Kidney epithelial cell (primary cell): ENCODE results near the gene AKT1. TPM values are rescaled to one million over a fixed set of nuclear protein-coding genes. Genes with fewer than 3 reads are reported as not detected.

Source experiments
- DNase-seq: peaks from one replicate; pipeline ENCODE4 v3.0.0-alpha.2; 2010; ENCODE audit warnings: low read depth
- H3K27me3 ChIP-seq: 2 replicates; pipeline ENCODE4 v1.6.0; 2011; ENCODE audit warnings: low read length; ENCODE audit not compliant: control insufficient read depth, insufficient read depth
- H3K36me3 ChIP-seq: 2 replicates; pipeline ENCODE4 v1.5.1; 2011; ENCODE audit warnings: low read length; ENCODE audit not compliant: control insufficient read depth, insufficient read depth
- H3K4me3 ChIP-seq: 2 replicates; pipeline ENCODE4 v1.5.1; 2011; ENCODE audit warnings: low read depth, mild to moderate bottlenecking, control low read depth, low read length
- CTCF ChIP-seq: IDR thresholded peaks from 2 replicates; pipeline ENCODE4 v1.5.1; 2011; ENCODE audit warnings: mild to moderate bottlenecking, moderate library complexity, low read length, control low read depth, inconsistent platforms; ENCODE audit not compliant: insufficient read depth, poor library complexity, severe bottlenecking
- total RNA-seq: library from RNA; depleted of rRNA; stranded (reverse); fragments of >200 nt; gene quantifications from 2 replicates; pipeline ENCODE4 v1.2.3, GENCODE V29; 2015

The AKT1 gene
- total RNA-seq, 1 donor from 2014 or later: 144 TPM

GRCh38 chr14:104766863-104767633 lies 28.5 kb downstream of the AKT1 start:
- TF ChIP-seq CTCF: no peak
- DNase-seq: no peak
- H3K36me3 ChIP-seq: peaks cover 4% of the 10 kb centered on the region
- no peak overlapping the region for H3K4me3 ChIP-seq
- H3K27me3 ChIP-seq: no peaks in the 10 kb centered on the region

GRCh38 chr14:104766256-104766862 lies 29.2 kb downstream of the AKT1 start:
- H3K36me3 ChIP-seq: peaks cover 2% of the 10 kb centered on the region
- DNase-seq: no peak
- TF ChIP-seq CTCF: no peak
- H3K27me3 ChIP-seq: no peaks in the 10 kb centered on the region
- H3K4me3 ChIP-seq: no peak overlapping the region

GRCh38 chr14:104765517-104765916 lies 30.0 kb downstream of the AKT1 start:
- H3K4me3 ChIP-seq: no peak overlapping the region
- no peaks in the 10 kb centered on the region for H3K36me3 ChIP-seq
- DNase-seq: no peak
- TF ChIP-seq CTCF: no peak
- H3K27me3 ChIP-seq: no peaks in the 10 kb centered on the region

- no peaks in the 10 kb centered on the region for H3K27me3 ChIP-seq
- H3K4me3 ChIP-seq: no peak overlapping the region
- TF ChIP-seq CTCF: no peak
- DNase-seq: no peak
- no peaks in the 10 kb centered on the region for H3K36me3 ChIP-seq
Observed at GRCh38 chr14:104758981-104759969, 36.3 kb downstream of the AKT1 start.

GRCh38 chr14:104757681-104758392 lies 37.7 kb downstream of the AKT1 start:
- no peak for DNase-seq
- Histone ChIP-seq H3K36me3 (no peaks in the 10 kb centered on the region), H3K27me3 (no peaks in the 10 kb centered on the region), H3K4me3 (no peak overlapping the region)
- TF ChIP-seq CTCF: no peak
